Measurements from ENCODE around the gene NARF. TPM values are rescaled to one million over a fixed set of nuclear protein-coding genes. Genes with fewer than 3 reads are reported as not detected.
"Not testable (repeated sequence)": the region's sequence is repeated elsewhere in the genome, so short reads cannot be mapped to it uniquely, and the experiment has no call there.

The NARF gene
- total RNA-seq, 1 donor: 21.6 TPM

DNA sequence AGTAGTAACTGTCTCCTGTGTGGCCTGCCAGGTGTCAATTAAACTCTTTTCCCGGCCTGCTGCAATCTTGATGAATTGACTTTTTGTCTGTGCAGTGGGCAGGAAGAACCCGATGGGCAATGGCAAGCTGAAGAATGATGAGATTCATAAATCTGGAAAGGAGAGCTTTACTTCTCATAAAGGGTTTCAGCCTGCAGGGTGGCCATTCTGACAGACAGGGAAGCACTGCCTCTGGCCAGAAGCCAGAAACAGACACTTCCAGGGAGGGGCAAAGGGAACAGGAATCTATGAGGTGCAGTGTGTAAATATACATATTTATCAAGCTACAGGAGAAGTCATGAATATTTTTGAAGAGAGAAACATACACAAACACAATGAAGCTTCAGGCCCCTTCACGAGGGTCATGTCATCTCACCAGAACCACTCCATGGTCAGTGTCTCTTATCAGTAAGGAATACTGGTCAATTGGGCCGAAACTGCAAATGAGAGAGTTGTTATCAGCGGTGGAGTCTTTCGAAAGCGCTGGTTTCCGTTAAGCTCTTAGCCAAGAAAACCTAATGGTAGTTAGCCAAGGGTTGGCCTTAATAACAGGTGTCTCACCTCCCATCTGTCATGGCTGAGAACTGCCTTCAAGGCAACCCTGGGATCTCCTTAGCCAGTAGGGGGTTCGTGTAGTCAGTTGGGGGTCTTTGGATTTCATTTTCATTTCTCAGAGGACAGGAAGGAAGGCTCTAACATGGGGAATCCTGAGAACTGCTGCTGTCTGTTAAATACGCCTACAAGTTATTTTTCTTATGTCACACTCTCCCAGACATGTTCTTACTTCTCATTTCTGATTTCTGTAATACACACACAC is 1.2 kb upstream of the NARF start:
- peak; percentile 43 for DNase-seq (ENCODE audit: low read depth)
- H3K4me3 ChIP-seq (ENCODE audit: low read depth, low read length): peak overlapping the region; percentile 78
- TF ChIP-seq, protein P1, sequence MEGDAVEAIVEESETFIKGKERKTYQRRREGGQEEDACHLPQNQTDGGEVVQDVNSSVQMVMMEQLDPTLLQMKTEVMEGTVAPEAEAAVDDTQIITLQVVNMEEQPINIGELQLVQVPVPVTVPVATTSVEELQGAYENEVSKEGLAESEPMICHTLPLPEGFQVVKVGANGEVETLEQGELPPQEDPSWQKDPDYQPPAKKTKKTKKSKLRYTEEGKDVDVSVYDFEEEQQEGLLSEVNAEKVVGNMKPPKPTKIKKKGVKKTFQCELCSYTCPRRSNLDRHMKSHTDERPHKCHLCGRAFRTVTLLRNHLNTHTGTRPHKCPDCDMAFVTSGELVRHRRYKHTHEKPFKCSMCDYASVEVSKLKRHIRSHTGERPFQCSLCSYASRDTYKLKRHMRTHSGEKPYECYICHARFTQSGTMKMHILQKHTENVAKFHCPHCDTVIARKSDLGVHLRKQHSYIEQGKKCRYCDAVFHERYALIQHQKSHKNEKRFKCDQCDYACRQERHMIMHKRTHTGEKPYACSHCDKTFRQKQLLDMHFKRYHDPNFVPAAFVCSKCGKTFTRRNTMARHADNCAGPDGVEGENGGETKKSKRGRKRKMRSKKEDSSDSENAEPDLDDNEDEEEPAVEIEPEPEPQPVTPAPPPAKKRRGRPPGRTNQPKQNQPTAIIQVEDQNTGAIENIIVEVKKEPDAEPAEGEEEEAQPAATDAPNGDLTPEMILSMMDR (IDR thresholded peaks at IDR 0.05; ENCODE audit: insufficient read depth, low read depth, low read length): no peak

DNA sequence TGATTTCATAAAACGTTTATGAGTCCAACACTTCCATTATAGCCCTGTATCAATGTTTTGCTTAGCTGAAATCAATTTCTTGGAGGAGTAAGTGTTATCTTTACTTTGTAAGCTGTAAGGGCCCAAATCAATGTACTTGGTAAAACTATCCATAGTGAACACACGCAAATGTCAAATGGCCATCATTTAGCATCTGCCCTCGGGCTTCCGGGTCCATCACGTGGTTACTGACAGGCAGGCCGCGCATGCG is 687 bp upstream of the NARF start:
- TF ChIP-seq, protein P1 (IDR thresholded peaks at IDR 0.05; ENCODE audit: insufficient read depth, low read depth, low read length): no peak
- H3K4me3 ChIP-seq (ENCODE audit: low read depth, low read length): peak overlapping the region; percentile 78
- no peak for DNase-seq (ENCODE audit: low read depth)

DNA sequence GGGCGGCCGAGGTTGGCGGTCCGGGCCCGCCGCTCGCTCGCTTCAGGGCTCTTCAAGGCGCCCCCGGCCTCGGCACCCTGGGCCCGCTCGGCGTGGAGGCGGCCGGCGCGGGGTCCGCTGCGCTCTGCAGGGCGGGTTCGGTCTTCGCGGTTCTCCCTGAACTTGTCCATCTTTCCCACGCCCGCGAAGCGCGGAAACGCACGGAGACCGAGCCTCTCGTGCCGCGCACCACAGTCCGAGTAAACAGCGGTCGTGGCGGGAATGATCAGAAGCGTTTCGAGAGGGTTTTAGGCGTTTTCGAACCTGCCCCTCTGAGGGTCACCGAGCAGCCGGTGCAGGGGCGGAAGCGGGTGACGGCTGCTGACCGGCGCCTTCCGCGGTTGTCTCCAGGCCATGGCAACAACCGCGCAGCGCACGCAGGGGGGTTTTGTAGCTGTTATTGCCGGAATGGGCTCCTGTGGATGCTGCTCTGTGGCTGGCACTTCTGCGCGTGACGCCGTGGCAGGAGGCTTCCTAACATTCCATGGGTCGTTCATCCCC is 414 bp downstream of the NARF start:
- peak overlapping the region; percentile 84 for H3K4me3 ChIP-seq (ENCODE audit: low read depth, low read length)
- TF ChIP-seq, protein P1 (IDR thresholded peaks at IDR 0.05; ENCODE audit: insufficient read depth, low read depth, low read length): no peak
- DNase-seq (ENCODE audit: low read depth): peak; percentile 24

DNA sequence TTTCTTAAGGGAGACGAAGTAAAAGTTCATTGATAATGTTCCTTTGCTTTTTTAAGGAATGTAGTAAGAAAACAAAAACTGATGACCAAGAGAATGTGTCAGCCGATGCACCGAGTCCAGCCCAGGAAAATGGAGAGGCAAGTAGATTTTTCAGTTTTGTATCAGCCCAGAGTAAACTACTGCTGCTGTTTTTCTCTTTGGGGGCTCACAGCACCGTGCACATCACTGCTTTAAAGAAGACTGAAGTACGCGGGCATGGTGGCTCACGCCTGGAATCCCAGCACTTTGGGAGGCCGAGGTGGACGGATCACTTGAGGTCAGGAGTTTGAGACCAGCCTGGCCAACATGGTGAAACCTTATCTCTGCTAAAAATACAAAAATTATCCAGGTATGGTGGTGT is 1.4 kb downstream of the NARF start:
- H3K4me3 ChIP-seq (ENCODE audit: low read depth, low read length); DNase-seq (ENCODE audit: low read depth): not testable (repeated sequence)

DNA sequence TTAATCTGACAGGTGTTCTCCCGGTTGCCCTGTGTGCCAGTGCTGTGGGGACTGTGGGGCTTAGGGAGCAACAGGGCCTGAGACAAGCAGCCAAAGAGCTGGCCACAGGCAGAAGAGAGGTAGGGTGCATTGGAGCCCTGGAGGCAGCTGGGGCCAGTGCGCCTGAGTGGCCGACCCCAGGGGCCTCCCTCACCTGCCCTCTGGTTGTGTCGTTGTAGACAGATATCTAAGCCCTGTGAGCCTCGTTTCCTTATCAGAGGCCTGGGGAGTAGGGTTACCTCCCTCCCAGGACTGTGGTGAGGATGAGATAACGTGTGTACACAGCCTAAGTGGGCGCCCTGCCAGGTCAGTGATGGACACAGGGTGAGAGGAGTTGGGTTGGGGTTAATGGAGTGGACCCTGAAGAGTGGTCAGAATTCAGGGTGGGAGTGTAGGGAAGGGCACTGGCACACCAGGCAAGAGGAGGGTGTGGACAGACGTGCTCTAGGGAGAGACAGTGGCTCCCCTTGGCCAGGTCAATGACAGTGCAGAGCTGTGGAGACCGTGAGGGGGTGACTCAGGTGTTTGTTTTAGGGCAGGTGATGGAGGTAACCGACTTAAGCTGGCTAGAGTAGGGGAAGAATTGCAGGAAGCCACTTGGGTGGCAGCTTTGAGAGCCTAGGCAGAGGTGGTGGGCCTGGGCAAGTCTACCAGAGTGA is 3.4 kb downstream of the NARF start:
- DNase-seq (ENCODE audit: low read depth): no peak
- H3K4me3 ChIP-seq (ENCODE audit: low read depth, low read length): no peak overlapping the region
- TF ChIP-seq, protein P1 (IDR thresholded peaks at IDR 0.05; ENCODE audit: insufficient read depth, low read depth, low read length): no peak

DNA sequence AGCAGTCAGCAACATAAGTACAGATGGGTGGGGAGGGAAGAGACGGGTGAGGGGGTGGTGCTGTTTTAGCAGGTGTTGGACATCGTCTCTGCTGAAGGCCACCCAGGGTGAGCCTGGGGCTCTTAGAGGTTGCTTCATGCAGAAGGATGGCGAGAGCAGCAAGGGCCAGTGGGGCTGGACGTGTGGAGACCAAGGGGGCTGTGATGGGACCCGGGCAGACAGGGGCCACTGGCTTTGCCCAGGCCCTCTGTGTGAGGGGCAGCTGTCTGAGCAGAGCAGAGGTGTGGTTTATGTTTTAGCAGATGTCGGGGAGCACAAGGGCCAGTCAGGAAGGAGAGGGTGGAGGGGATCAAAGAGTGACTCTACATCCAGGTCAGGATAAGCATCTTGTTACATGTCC is 4.8 kb downstream of the NARF start:
- no peak for DNase-seq (ENCODE audit: low read depth)
- TF ChIP-seq, protein P1 (IDR thresholded peaks at IDR 0.05; ENCODE audit: insufficient read depth, low read depth, low read length): no peak
- H3K4me3 ChIP-seq (ENCODE audit: low read depth, low read length): no peak overlapping the region

DNA sequence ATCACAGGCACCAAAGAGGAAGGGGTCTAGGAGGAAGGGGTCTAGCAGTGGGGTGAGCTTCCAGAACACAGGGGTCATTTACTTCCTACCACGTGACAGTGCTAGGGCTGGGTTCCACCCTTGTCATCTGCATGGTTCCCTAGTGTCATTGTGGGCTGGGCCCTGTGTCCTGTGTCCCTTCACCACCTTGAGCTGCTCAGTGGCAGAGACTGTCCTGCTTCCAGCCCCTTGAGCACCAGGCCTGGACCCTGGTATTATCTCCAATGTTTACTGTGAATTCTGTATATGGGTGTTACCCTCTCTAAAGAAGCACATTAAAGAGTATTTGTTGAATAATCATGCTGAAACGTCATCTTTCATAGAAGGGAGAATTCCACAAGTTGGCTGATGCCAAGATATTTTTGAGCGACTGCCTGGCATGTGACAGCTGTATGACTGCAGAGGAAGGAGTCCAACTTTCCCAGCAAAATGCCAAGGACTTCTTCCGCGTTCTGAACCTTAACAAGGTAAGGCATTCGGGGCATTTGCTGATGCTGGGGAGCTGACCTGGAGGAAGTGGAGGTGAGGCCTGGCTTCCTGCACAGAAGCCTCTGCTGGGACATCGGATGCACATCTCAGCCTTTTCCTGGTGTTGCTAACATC is 5.5 kb downstream of the NARF start:
- no peak for DNase-seq (ENCODE audit: low read depth)
- no peak overlapping the region for H3K4me3 ChIP-seq (ENCODE audit: low read depth, low read length)
- TF ChIP-seq, protein P1 (IDR thresholded peaks at IDR 0.05; ENCODE audit: insufficient read depth, low read depth, low read length): no peak

All from fibroblast of villous mesenchyme (primary cell).